ENCODE results near the gene PIN4. TPM values are rescaled to one million over a fixed set of nuclear protein-coding genes. Genes with fewer than 3 reads are reported as not detected.

The PIN4 gene
- total and polyA plus RNA-seq, 2 experiments from 2014 or later: 16.3 to 39.4 TPM

DNA sequence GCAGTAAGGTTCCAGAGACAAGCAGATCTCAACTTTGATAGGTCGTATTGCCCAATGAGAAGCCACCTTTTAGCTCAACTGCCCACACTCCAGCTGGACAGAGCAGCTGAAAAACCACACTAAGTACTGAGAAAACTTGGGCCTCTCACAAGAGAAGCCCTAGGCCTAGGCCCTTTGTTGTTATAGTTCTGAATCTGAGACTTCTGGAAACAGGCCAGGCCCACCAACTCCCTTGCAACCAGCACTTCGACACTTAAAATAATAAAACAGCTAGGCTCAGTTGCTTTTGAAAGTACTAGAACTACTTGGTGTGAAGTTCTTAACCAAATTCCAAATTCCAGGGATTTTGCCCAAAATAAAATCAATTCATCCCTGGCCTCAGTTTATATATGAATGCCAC is 36.4 kb upstream of the PIN4 start:
- 40% methylated on average over 2 of the region's 2 CpGs for WGBS (ENCODE audit: low lambda C conversion rate, missing lambda C conversion rate)
- Histone ChIP-seq H3K27me3 (no peaks in the 10 kb centered on the region), H3K9me3 (ENCODE audit: low read depth) (no peaks in the 10 kb centered on the region)

DNA sequence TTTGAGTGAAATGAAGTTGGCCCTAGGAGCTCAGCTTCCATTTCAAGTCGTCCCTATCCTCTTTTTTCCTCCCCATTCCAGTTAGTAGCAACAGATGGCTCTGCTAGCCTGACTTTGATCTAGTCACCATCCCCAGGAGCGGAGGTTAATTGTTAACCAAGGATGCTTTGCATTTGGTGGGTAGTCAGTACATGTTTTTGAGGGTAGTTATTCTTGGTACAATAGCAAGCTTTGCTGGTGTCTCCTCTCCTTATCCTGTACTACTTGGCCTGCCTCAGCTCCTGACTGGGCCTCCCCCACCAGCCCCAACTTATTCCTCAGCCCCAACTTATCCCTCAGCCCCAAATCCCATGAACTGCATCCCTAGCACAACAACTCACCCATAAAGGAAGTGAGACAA is 35.0 kb upstream of the PIN4 start:
- 49% methylated on average over 2 of the region's 2 CpGs for WGBS (ENCODE audit: low lambda C conversion rate, missing lambda C conversion rate)
- H3K9me2 ChIP-seq (replicated peaks; ENCODE audit: insufficient read depth): no peaks in the 10 kb centered on the region
- H3K9me3 ChIP-seq (ENCODE audit: low read depth): no peaks in the 10 kb centered on the region
- no peaks in the 10 kb centered on the region for H3K79me2 ChIP-seq
- no peaks in the 10 kb centered on the region for H4K20me1 ChIP-seq (ENCODE audit: insufficient read depth, poor library complexity, severe bottlenecking)
- H3K27me3 ChIP-seq: no peaks in the 10 kb centered on the region
- DNase-seq (ENCODE audit: low spot score): no peak
- no peaks in the 10 kb centered on the region for H3K4me1 ChIP-seq (ENCODE audit: insufficient read depth)
- no peak overlapping the region for H3K27ac ChIP-seq
- H3K4me3 ChIP-seq: no peak overlapping the region
- TF ChIP-seq EZH2phosphoT487 (IDR thresholded peaks at IDR 0.05; ENCODE audit: low read depth, severe bottlenecking, unreplicated experiment) (no peak), EZH2 (IDR thresholded peaks at IDR 0.05; ENCODE audit: borderline replicate concordance) (no peak)
- no peaks in the 10 kb centered on the region for H3K36me3 ChIP-seq (replicated peaks; ENCODE audit: insufficient read depth, low read depth)
- no peak overlapping the region for H2AFZ ChIP-seq
- no peak overlapping the region for H3K4me2 ChIP-seq

More for the DNA sequence above, 36.4 kb upstream of the PIN4 start:
- no peaks in the 10 kb centered on the region for H3K9me2 ChIP-seq (replicated peaks; ENCODE audit: insufficient read depth)
- no peaks in the 10 kb centered on the region for H3K79me2 ChIP-seq
- no peak overlapping the region for H2AFZ ChIP-seq
- no peak overlapping the region for H3K27ac ChIP-seq
- DNase-seq (ENCODE audit: low spot score): no peak
- no peak overlapping the region for H3K4me2 ChIP-seq
- H3K36me3 ChIP-seq (replicated peaks; ENCODE audit: insufficient read depth, low read depth): no peaks in the 10 kb centered on the region
- TF ChIP-seq, protein P1, sequence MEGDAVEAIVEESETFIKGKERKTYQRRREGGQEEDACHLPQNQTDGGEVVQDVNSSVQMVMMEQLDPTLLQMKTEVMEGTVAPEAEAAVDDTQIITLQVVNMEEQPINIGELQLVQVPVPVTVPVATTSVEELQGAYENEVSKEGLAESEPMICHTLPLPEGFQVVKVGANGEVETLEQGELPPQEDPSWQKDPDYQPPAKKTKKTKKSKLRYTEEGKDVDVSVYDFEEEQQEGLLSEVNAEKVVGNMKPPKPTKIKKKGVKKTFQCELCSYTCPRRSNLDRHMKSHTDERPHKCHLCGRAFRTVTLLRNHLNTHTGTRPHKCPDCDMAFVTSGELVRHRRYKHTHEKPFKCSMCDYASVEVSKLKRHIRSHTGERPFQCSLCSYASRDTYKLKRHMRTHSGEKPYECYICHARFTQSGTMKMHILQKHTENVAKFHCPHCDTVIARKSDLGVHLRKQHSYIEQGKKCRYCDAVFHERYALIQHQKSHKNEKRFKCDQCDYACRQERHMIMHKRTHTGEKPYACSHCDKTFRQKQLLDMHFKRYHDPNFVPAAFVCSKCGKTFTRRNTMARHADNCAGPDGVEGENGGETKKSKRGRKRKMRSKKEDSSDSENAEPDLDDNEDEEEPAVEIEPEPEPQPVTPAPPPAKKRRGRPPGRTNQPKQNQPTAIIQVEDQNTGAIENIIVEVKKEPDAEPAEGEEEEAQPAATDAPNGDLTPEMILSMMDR (IDR thresholded peaks at IDR 0.05; ENCODE audit: poor library complexity): no peak
- TF ChIP-seq EZH2 (IDR thresholded peaks at IDR 0.05; ENCODE audit: borderline replicate concordance) (no peak), EZH2phosphoT487 (IDR thresholded peaks at IDR 0.05; ENCODE audit: low read depth, severe bottlenecking, unreplicated experiment) (no peak)
- H4K20me1 ChIP-seq (ENCODE audit: insufficient read depth, poor library complexity, severe bottlenecking): no peaks in the 10 kb centered on the region
- H3K4me1 ChIP-seq (ENCODE audit: insufficient read depth): no peaks in the 10 kb centered on the region
- no peak overlapping the region for H3K4me3 ChIP-seq

- Histone ChIP-seq H3K4me1 (ENCODE audit: insufficient read depth) (no peaks in the 10 kb centered on the region), H4K20me1 (ENCODE audit: insufficient read depth, poor library complexity, severe bottlenecking) (no peaks in the 10 kb centered on the region), H3K36me3 (replicated peaks; ENCODE audit: insufficient read depth, low read depth) (no peaks in the 10 kb centered on the region), H2AFZ (no peak overlapping the region), H3K4me3 (no peak overlapping the region), H3K79me2 (no peaks in the 10 kb centered on the region), H3K9me3 (ENCODE audit: low read depth) (no peaks in the 10 kb centered on the region), H3K4me2 (no peak overlapping the region), H3K27me3 (no peaks in the 10 kb centered on the region), H3K9me2 (replicated peaks; ENCODE audit: insufficient read depth) (no peaks in the 10 kb centered on the region), H3K27ac (no peak overlapping the region)
- 88% methylated on average over 3 of the region's 3 CpGs for WGBS (ENCODE audit: low lambda C conversion rate, missing lambda C conversion rate)
- no peak for TF ChIP-seq EZH2 (IDR thresholded peaks at IDR 0.05; ENCODE audit: borderline replicate concordance)
- no peak for TF ChIP-seq EZH2phosphoT487 (IDR thresholded peaks at IDR 0.05; ENCODE audit: low read depth, severe bottlenecking, unreplicated experiment)
- TF ChIP-seq, protein P1 (IDR thresholded peaks at IDR 0.05; ENCODE audit: poor library complexity): no peak
- DNase-seq (ENCODE audit: low spot score): no peak
Measured at GRCh38 chrX:72158773-72159172, 22.8 kb upstream of the PIN4 start.

DNA sequence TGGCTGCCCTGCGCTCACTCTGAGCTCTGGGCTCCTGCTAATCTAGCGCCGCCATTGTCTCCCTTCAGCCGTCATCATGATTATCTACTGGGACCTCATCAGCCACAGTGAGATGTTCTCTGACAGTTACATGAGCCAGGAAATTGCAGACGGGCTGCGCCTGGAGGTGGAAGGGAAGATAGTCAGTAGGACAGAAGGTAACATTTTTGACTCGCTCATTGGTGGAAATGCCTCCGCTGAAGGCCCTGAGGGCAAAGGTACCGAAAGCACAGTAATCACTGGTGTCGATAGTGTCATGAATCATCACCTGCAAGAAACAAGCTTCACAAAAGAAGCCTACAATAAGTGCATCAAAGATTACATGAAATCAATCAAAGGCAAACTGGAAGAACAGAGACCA is 21.8 kb upstream of the PIN4 start:
- H3K9me2 ChIP-seq (replicated peaks; ENCODE audit: insufficient read depth): no peaks in the 10 kb centered on the region
- no peak overlapping the region for H2AFZ ChIP-seq
- H4K20me1 ChIP-seq (ENCODE audit: insufficient read depth, poor library complexity, severe bottlenecking): no peaks in the 10 kb centered on the region
- H3K79me2 ChIP-seq: no peaks in the 10 kb centered on the region
- no peaks in the 10 kb centered on the region for H3K9me3 ChIP-seq (ENCODE audit: low read depth)
- no peak for DNase-seq (ENCODE audit: low spot score)
- H3K4me3 ChIP-seq: no peak overlapping the region
- TF ChIP-seq EZH2 (IDR thresholded peaks at IDR 0.05; ENCODE audit: borderline replicate concordance) (no peak), EZH2phosphoT487 (IDR thresholded peaks at IDR 0.05; ENCODE audit: low read depth, severe bottlenecking, unreplicated experiment) (no peak)
- TF ChIP-seq, protein P1 (IDR thresholded peaks at IDR 0.05; ENCODE audit: poor library complexity): no peak
- WGBS (ENCODE audit: low lambda C conversion rate, missing lambda C conversion rate): 82% methylated on average over 10 of the region's 10 CpGs
- no peaks in the 10 kb centered on the region for H3K36me3 ChIP-seq (replicated peaks; ENCODE audit: insufficient read depth, low read depth)
- no peak overlapping the region for H3K27ac ChIP-seq
- H3K4me1 ChIP-seq (ENCODE audit: insufficient read depth): no peaks in the 10 kb centered on the region
- no peaks in the 10 kb centered on the region for H3K27me3 ChIP-seq
- no peak overlapping the region for H3K4me2 ChIP-seq
